Activated naive CD4-positive, alpha-beta T cell treated with anti-CD3 and anti-CD28 coated beads, Interleukin-2, amount 50 U/mL, for 24 hours (primary cell): ENCODE data around the gene GZMA.

Experiments used
- H3K27ac Mint-ChIP-seq: one replicate; pipeline ENCODE4 v1.8.0; 2021; ENCODE audit warnings: mild to moderate bottlenecking, mixed read lengths
- H3K27me3 Mint-ChIP-seq: one replicate; pipeline ENCODE4 v1.8.0; 2021; ENCODE audit warnings: mixed read lengths
- H3K36me3 Mint-ChIP-seq: one replicate; pipeline ENCODE4 v1.8.0; 2021; ENCODE audit warnings: mixed read lengths
- H3K4me1 Mint-ChIP-seq: one replicate; pipeline ENCODE4 v1.8.0; 2021; ENCODE audit warnings: mixed read lengths
- H3K4me3 Mint-ChIP-seq: one replicate; pipeline ENCODE4 v1.8.0; 2021; ENCODE audit warnings: mild to moderate bottlenecking, mixed read lengths
- H3K9me3 Mint-ChIP-seq: one replicate; pipeline ENCODE4 v1.8.0; 2021; ENCODE audit warnings: mixed read lengths

Gene GZMA

GRCh38 chr5:55143624-55144023 is 41.2 kb downstream of the GZMA start:
- no peaks in the 10 kb centered on the region for H3K36me3 Mint-ChIP-seq
- H3K27me3 Mint-ChIP-seq: no peaks in the 10 kb centered on the region
- no peak overlapping the region for H3K4me3 Mint-ChIP-seq
- no peaks in the 10 kb centered on the region for H3K9me3 Mint-ChIP-seq
- H3K4me1 Mint-ChIP-seq: peaks cover 26% of the 10 kb centered on the region
- no peak overlapping the region for H3K27ac Mint-ChIP-seq

GRCh38 chr5:55146080-55146479 is 43.6 kb downstream of the GZMA start:
- Mint-ChIP-seq H3K36me3 (no peaks in the 10 kb centered on the region), H3K4me3 (no peak overlapping the region), H3K27me3 (no peaks in the 10 kb centered on the region), H3K4me1 (peaks cover 25% of the 10 kb centered on the region), H3K9me3 (no peaks in the 10 kb centered on the region), H3K27ac (no peak overlapping the region)

- H3K36me3 Mint-ChIP-seq: no peaks in the 10 kb centered on the region
- H3K27me3 Mint-ChIP-seq: no peaks in the 10 kb centered on the region
- no peak overlapping the region for H3K27ac Mint-ChIP-seq
- no peaks in the 10 kb centered on the region for H3K9me3 Mint-ChIP-seq
- peaks cover 20% of the 10 kb centered on the region for H3K4me1 Mint-ChIP-seq
- H3K4me3 Mint-ChIP-seq: no peak overlapping the region
These were observed 44.2 kb downstream of the GZMA start for GRCh38 chr5:55146543-55147151.

- no peaks in the 10 kb centered on the region for H3K9me3 Mint-ChIP-seq
- H3K27ac Mint-ChIP-seq: no peak overlapping the region
- H3K36me3 Mint-ChIP-seq: no peaks in the 10 kb centered on the region
- no peak overlapping the region for H3K4me3 Mint-ChIP-seq
- H3K27me3 Mint-ChIP-seq: peaks cover 5% of the 10 kb centered on the region
- H3K4me1 Mint-ChIP-seq: peaks cover 9% of the 10 kb centered on the region
These were observed 46.9 kb downstream of the GZMA start for GRCh38 chr5:55149308-55149795.

- H3K4me1 Mint-ChIP-seq: no peaks in the 10 kb centered on the region
- no peak overlapping the region for H3K4me3 Mint-ChIP-seq
- peaks cover 12% of the 10 kb centered on the region for H3K27me3 Mint-ChIP-seq
- H3K9me3 Mint-ChIP-seq: no peaks in the 10 kb centered on the region
- no peaks in the 10 kb centered on the region for H3K36me3 Mint-ChIP-seq
- no peak overlapping the region for H3K27ac Mint-ChIP-seq
These were observed 49.7 kb downstream of the GZMA start for GRCh38 chr5:55151923-55152842.

- H3K9me3 Mint-ChIP-seq: no peaks in the 10 kb centered on the region
- no peak overlapping the region for H3K4me3 Mint-ChIP-seq
- H3K27me3 Mint-ChIP-seq: peaks cover 17% of the 10 kb centered on the region
These were observed 52.4 kb downstream of the GZMA start for GRCh38 chr5:55154873-55155272.

More at GRCh38 chr5:55154873-55155272, 52.4 kb downstream of the GZMA start:
- H3K4me1 Mint-ChIP-seq: no peaks in the 10 kb centered on the region
- H3K27ac Mint-ChIP-seq: no peak overlapping the region
- H3K36me3 Mint-ChIP-seq: no peaks in the 10 kb centered on the region
